C1 segment of cervical spinal cord (tissue), 14 donors: Measurements from ENCODE around the gene RNF208.

Experiments used
- DNase-seq, 14 donors: peaks; one replicate each; lab custom pipeline; 2025; lab: John Stamatoyannopoulos, UW

The RNF208 gene

GRCh38 chr9:137178201-137178938 lies 43.7 kb downstream of the RNF208 start:
- DNase-seq, result no peak

DNA sequence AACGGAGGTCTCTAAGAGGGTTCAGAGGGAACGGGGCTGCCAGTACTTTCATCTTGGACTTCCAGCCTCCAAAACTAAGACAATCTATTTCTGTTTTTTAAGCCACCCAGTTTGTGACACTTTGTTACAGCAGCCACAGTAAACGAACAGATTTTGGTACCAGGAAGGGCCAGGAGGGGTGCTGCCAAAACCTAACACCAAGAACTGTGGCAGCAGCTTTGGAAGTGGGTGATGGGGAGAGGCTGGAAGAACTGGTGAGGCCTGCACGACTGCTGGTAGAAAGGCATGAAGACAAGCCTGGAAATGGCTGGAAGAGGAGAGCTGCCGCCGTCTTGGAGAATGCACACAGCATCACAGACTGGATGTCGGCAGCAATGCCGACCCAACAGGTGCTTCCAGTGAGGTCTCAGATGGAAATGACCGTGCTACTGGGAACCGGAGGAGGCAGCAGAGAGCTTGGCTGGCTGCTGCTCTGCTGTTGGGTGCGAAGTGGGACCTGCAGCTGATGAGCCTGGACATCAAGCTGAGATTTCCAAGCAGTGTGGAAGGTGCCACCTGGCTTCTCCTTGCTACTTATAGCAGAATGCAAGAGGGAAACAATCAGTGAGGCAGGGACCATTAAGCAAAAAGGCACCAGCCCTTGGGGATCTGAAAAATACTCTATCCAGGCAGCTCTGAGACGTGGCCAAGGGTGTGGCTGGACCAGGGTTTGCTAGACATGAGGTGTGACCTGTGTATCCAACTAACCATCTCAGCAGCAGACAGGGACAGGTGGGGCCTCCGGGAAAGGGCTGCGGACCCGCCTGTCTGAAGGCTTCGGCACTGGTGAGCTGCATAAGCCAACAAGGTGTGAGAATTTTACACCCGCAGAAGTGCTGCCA lies 45.5 kb downstream of the RNF208 start:
- DNase-seq, result peak in 1 of 14 donors; percentile 66

GRCh38 chr9:137175345-137175961 lies 46.6 kb downstream of the RNF208 start:
- no peak for DNase-seq

DNA sequence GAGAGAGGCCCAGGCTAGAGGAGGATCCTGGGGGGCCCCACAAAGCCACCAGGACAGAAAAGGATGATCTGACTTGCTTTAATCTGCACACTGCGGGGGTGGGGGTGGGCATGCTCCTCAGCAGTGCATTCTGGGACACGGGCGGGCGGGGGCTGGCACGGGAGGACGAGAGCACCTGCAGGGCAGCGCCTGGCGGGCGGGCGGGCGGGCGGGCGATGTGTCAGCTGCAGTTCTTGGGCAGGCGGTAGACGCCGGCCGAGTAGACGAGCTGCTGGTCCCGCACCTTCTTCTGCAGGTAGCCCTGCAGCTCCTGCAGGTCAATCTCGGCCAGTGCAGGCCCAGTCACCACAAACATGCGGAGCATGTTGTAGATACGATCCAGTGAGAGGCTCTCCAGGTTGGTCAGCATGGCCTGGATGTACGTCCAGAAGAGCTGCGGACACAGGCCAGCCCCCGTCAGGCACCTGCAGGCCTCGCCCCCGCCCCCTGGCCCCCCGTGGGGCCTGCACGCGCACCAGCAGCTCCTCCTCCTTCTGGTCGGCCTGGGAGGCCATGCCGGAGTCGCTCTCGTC lies 47.2 kb downstream of the RNF208 start:
- peak in 1 of 14 donors; percentile 71 for DNase-seq

- no peak for DNase-seq
Observed at GRCh38 chr9:137173796-137174664, 48.0 kb downstream of the RNF208 start.

- DNase-seq, result peak in 1 of 14 donors; percentile 42
Observed at GRCh38 chr9:137172901-137173795, 48.9 kb downstream of the RNF208 start.

DNA sequence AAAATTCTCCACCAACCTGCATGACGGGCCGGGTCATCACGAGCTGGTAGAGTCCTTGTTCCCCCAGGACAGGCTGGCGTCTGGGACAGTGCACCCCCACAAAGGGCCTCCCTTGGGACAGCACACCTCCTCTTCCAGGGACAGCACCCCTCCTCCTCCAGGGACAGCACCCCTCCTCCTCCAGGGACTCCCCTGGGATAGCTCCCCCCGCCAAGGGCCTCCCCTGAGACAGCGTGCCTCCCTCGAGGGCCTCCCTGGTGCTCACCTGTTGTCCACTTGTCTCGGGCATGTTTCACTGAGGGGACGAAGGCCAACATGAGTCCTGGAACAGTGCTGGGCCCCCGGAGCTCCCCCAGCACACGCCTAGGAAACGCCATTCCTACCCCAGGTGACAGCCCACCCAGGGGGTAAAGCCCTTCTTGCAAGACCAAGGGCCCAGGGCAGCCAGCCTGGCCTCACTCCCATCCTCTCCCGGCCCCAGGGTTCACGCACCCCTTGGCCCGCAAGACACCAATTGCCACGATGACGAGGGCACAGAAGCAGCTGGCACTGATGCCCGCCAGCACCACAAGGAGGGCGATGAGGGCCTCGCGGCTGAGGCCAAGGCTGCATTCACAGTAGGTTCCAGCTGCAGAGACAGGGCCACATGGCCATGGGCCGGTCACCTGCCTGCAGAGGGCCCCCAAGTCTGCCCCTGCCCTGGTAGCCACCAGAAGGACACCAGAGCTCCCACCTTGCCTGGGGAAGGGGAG lies 50.7 kb downstream of the RNF208 start:
- no peak for DNase-seq

- no peak for DNase-seq
Observed at GRCh38 chr9:137170486-137171148, 51.4 kb downstream of the RNF208 start.
